Activated naive CD8-positive, alpha-beta T cell treated with anti-CD3 and anti-CD28 coated beads for 36 hours (primary cell): ENCODE data around the gene MTARC1. TPM values are rescaled to one million over a fixed set of nuclear protein-coding genes. Genes with fewer than 3 reads are reported as not detected.

Experiments
- DNase-seq: peaks from one replicate; pipeline ENCODE4 v3.0.0; 2021
- H3K27ac Mint-ChIP-seq: one replicate; pipeline ENCODE4 v1.8.0; 2022; ENCODE audit warnings: mild to moderate bottlenecking, moderate library complexity, mixed read lengths
- H3K27me3 Mint-ChIP-seq: one replicate; pipeline ENCODE4 v1.8.0; 2022; ENCODE audit warnings: mild to moderate bottlenecking, mixed read lengths
- H3K36me3 Mint-ChIP-seq: one replicate; pipeline ENCODE4 v1.8.0; 2021; ENCODE audit warnings: mild to moderate bottlenecking, mixed read lengths
- H3K4me1 Mint-ChIP-seq: one replicate; pipeline ENCODE4 v1.8.0; 2021; ENCODE audit warnings: mixed read lengths
- H3K4me3 Mint-ChIP-seq: one replicate; pipeline ENCODE4 v1.8.0; 2022; ENCODE audit warnings: mild to moderate bottlenecking, moderate library complexity, mixed read lengths
- H3K9me3 Mint-ChIP-seq: one replicate; pipeline ENCODE4 v1.8.0; 2022; ENCODE audit warnings: mixed read lengths
- total RNA-seq, 2 experiments: library from RNA; stranded (reverse); gene quantifications; one replicate each; pipeline ENCODE4 v1.2.3, GENCODE V29; 2021

Gene MTARC1
- under 1 TPM in 1 of 2 experiments, not detected in 1; 0.33 TPM for total RNA-seq

GRCh38 chr1:220786337-220787068, at the start of gene MTARC1:
Gene MTARC1 (plus strand): TSS chr1:220786913. CDS start chr1:220786945, 32 bp downstream.
- DNase-seq = peak; percentile 17
- H3K9me3 Mint-ChIP-seq = no peaks in the 10 kb centered on the region

GRCh38 chr1:220741349-220741748, 45.4 kb upstream of the MTARC1 start:
- no peak for DNase-seq
- Mint-ChIP-seq H3K4me1 (no peaks in the 10 kb centered on the region), H3K9me3 (no peaks in the 10 kb centered on the region), H3K4me3 (no peak overlapping the region), H3K27ac (no peak overlapping the region), H3K36me3 (no peaks in the 10 kb centered on the region), H3K27me3 (peaks cover 22% of the 10 kb centered on the region)

More at GRCh38 chr1:220786337-220787068, at the start of gene MTARC1:
- Mint-ChIP-seq H3K36me3 (no peaks in the 10 kb centered on the region), H3K27ac (no peak within 1 kb of the TSS), H3K27me3 (peaks cover 60% of the 10 kb centered on the region), H3K4me1 (no peaks in the 10 kb centered on the region), H3K4me3 (no peak within 1 kb of the TSS)

- H3K4me3 Mint-ChIP-seq = no peak overlapping the region
These were observed 44.9 kb upstream of the MTARC1 start for GRCh38 chr1:220741825-220742224.

GRCh38 chr1:220742520-220742919, 44.2 kb upstream of the MTARC1 start:
- no peak for DNase-seq
- Mint-ChIP-seq H3K9me3 (no peaks in the 10 kb centered on the region), H3K36me3 (no peaks in the 10 kb centered on the region), H3K4me1 (no peaks in the 10 kb centered on the region), H3K27me3 (peaks cover 34% of the 10 kb centered on the region), H3K27ac (no peak overlapping the region), H3K4me3 (no peak overlapping the region)

More at GRCh38 chr1:220741825-220742224, 44.9 kb upstream of the MTARC1 start:
- no peaks in the 10 kb centered on the region for H3K9me3 Mint-ChIP-seq
- H3K4me1 Mint-ChIP-seq = no peaks in the 10 kb centered on the region
- peaks cover 27% of the 10 kb centered on the region for H3K27me3 Mint-ChIP-seq
- H3K27ac Mint-ChIP-seq = no peak overlapping the region
- no peak for DNase-seq
- H3K36me3 Mint-ChIP-seq = no peaks in the 10 kb centered on the region

GRCh38 chr1:220746851-220747250, 39.9 kb upstream of the MTARC1 start:
- Mint-ChIP-seq H3K27ac (no peak overlapping the region), H3K4me1 (peaks cover 5% of the 10 kb centered on the region), H3K27me3 (peaks cover 56% of the 10 kb centered on the region), H3K36me3 (no peaks in the 10 kb centered on the region), H3K9me3 (no peaks in the 10 kb centered on the region), H3K4me3 (no peak overlapping the region)
- no peak for DNase-seq

- peak overlapping the region; percentile 59 for H3K4me3 Mint-ChIP-seq
- no peak for DNase-seq
- H3K9me3 Mint-ChIP-seq = no peaks in the 10 kb centered on the region
- H3K27ac Mint-ChIP-seq = no peak overlapping the region
- H3K36me3 Mint-ChIP-seq = no peaks in the 10 kb centered on the region
- peaks cover 63% of the 10 kb centered on the region for H3K27me3 Mint-ChIP-seq
- H3K4me1 Mint-ChIP-seq = peaks cover 5% of the 10 kb centered on the region
These were observed 39.1 kb upstream of the MTARC1 start for GRCh38 chr1:220747437-220748088.

GRCh38 chr1:220748089-220748934, 38.4 kb upstream of the MTARC1 start, which contains the start of gene MTARC2:
Gene MTARC2 (plus strand): TSS chr1:220748322. CDS start chr1:220748532, 210 bp downstream.
- peak; percentile 16 for DNase-seq
- H3K9me3 Mint-ChIP-seq = no peaks in the 10 kb centered on the region
- peaks cover 5% of the 10 kb centered on the region for H3K4me1 Mint-ChIP-seq

GRCh38 chr1:220748936-220749335, 37.8 kb upstream of the MTARC1 start:
- Mint-ChIP-seq H3K9me3 (no peaks in the 10 kb centered on the region), H3K4me1 (peaks cover 7% of the 10 kb centered on the region), H3K36me3 (no peaks in the 10 kb centered on the region), H3K27ac (no peak overlapping the region), H3K27me3 (peaks cover 68% of the 10 kb centered on the region), H3K4me3 (peak overlapping the region; percentile 54)
- no peak for DNase-seq

More at GRCh38 chr1:220748089-220748934, 38.4 kb upstream of the MTARC1 start, which contains the start of gene MTARC2:
- Mint-ChIP-seq H3K27me3 (peaks cover 63% of the 10 kb centered on the region), H3K36me3 (no peaks in the 10 kb centered on the region), H3K4me3 (peak within 1 kb of the TSS; percentile 59), H3K27ac (no peak within 1 kb of the TSS)

GRCh38 chr1:220750131-220750515, 36.6 kb upstream of the MTARC1 start:
- Mint-ChIP-seq H3K27me3 (peaks cover 68% of the 10 kb centered on the region), H3K4me1 (peaks cover 7% of the 10 kb centered on the region), H3K9me3 (no peaks in the 10 kb centered on the region), H3K36me3 (no peaks in the 10 kb centered on the region), H3K4me3 (no peak overlapping the region), H3K27ac (no peak overlapping the region)
- DNase-seq = no peak

GRCh38 chr1:220751111-220751510, 35.6 kb upstream of the MTARC1 start:
- Mint-ChIP-seq H3K27me3 (peaks cover 67% of the 10 kb centered on the region), H3K27ac (no peak overlapping the region), H3K4me1 (peaks cover 7% of the 10 kb centered on the region), H3K36me3 (no peaks in the 10 kb centered on the region), H3K4me3 (no peak overlapping the region), H3K9me3 (no peaks in the 10 kb centered on the region)
- no peak for DNase-seq

- no peak overlapping the region for H3K4me3 Mint-ChIP-seq
- no peak for DNase-seq
- H3K27ac Mint-ChIP-seq = no peak overlapping the region
- peaks cover 2% of the 10 kb centered on the region for H3K4me1 Mint-ChIP-seq
- H3K27me3 Mint-ChIP-seq = peaks cover 38% of the 10 kb centered on the region
- no peaks in the 10 kb centered on the region for H3K36me3 Mint-ChIP-seq
- H3K9me3 Mint-ChIP-seq = no peaks in the 10 kb centered on the region
These were observed 32.3 kb upstream of the MTARC1 start for GRCh38 chr1:220754212-220754917.

- no peaks in the 10 kb centered on the region for H3K36me3 Mint-ChIP-seq
- peaks cover 2% of the 10 kb centered on the region for H3K4me1 Mint-ChIP-seq
- H3K27me3 Mint-ChIP-seq = peaks cover 36% of the 10 kb centered on the region
- no peak overlapping the region for H3K4me3 Mint-ChIP-seq
- no peaks in the 10 kb centered on the region for H3K9me3 Mint-ChIP-seq
- DNase-seq = no peak
- H3K27ac Mint-ChIP-seq = no peak overlapping the region
These were observed 31.8 kb upstream of the MTARC1 start for GRCh38 chr1:220754918-220755295.

GRCh38 chr1:220755309-220755708, 31.4 kb upstream of the MTARC1 start:
- Mint-ChIP-seq H3K4me1 (peaks cover 2% of the 10 kb centered on the region), H3K27ac (no peak overlapping the region)
- DNase-seq = no peak

GRCh38 chr1:220757441-220757840, 29.3 kb upstream of the MTARC1 start:
- no peaks in the 10 kb centered on the region for H3K9me3 Mint-ChIP-seq
- peaks cover 17% of the 10 kb centered on the region for H3K27me3 Mint-ChIP-seq
- peaks cover 2% of the 10 kb centered on the region for H3K4me1 Mint-ChIP-seq
- H3K36me3 Mint-ChIP-seq = no peaks in the 10 kb centered on the region
- H3K27ac Mint-ChIP-seq = no peak overlapping the region
- H3K4me3 Mint-ChIP-seq = no peak overlapping the region
- DNase-seq = no peak

More at GRCh38 chr1:220755309-220755708, 31.4 kb upstream of the MTARC1 start:
- Mint-ChIP-seq H3K27me3 (peaks cover 35% of the 10 kb centered on the region), H3K36me3 (no peaks in the 10 kb centered on the region), H3K4me3 (no peak overlapping the region), H3K9me3 (no peaks in the 10 kb centered on the region)
